ENCODE results near the gene LYPD1. TPM values are rescaled to one million over a fixed set of nuclear protein-coding genes. Genes with fewer than 3 reads are reported as not detected.

Gene LYPD1
- total and polyA plus RNA-seq, 2 experiments from 2014 or later, result 1.5 to 4.2 TPM

GRCh38 chr2:132642415-132642814, 27.6 kb downstream of the LYPD1 start:
- Mint-ChIP-seq H3K9me3 (no peaks in the 10 kb centered on the region; the same call in 2 of the 3 replicates), H3K4me1 (peaks cover 35% of the 10 kb centered on the region), H3K4me3 (no peak overlapping the region), H3K27me3 (ENCODE audit: insufficient read depth, low read depth, poor library complexity) (peaks cover 3% of the 10 kb centered on the region), H3K36me3 (ENCODE audit: low read depth) (no peaks in the 10 kb centered on the region), H3K27ac (no peak overlapping the region)
- ATAC-seq (no peak), DNase-seq (ENCODE audit: low spot score) (no peak)
- no peaks in the 10 kb centered on the region for H3K27me3 ChIP-seq (ENCODE audit: insufficient read depth)
- TF ChIP-seq CREB1 (CRISPR knock-in tag; IDR thresholded peaks at IDR 0.05; ENCODE audit: low read depth) (no peak), ZNF462 (CRISPR knock-in tag; IDR thresholded peaks at IDR 0.05) (no peak), NANOG (IDR thresholded peaks at IDR 0.05; ENCODE audit: borderline replicate concordance) (no peak), JUNB (IDR thresholded peaks at IDR 0.05; ENCODE audit: unreplicated experiment) (no peak), ZNF114 (CRISPR knock-in tag; IDR thresholded peaks at IDR 0.05) (no peak), ZNF331 (CRISPR knock-in tag; IDR thresholded peaks at IDR 0.05; ENCODE audit: low read depth) (no peak), STAT1 (IDR thresholded peaks at IDR 0.05; ENCODE audit: unreplicated experiment) (no peak), EZH2phosphoT487 (IDR thresholded peaks at IDR 0.05; ENCODE audit: unreplicated experiment) (no peak)
- TF ChIP-seq, protein P1, sequence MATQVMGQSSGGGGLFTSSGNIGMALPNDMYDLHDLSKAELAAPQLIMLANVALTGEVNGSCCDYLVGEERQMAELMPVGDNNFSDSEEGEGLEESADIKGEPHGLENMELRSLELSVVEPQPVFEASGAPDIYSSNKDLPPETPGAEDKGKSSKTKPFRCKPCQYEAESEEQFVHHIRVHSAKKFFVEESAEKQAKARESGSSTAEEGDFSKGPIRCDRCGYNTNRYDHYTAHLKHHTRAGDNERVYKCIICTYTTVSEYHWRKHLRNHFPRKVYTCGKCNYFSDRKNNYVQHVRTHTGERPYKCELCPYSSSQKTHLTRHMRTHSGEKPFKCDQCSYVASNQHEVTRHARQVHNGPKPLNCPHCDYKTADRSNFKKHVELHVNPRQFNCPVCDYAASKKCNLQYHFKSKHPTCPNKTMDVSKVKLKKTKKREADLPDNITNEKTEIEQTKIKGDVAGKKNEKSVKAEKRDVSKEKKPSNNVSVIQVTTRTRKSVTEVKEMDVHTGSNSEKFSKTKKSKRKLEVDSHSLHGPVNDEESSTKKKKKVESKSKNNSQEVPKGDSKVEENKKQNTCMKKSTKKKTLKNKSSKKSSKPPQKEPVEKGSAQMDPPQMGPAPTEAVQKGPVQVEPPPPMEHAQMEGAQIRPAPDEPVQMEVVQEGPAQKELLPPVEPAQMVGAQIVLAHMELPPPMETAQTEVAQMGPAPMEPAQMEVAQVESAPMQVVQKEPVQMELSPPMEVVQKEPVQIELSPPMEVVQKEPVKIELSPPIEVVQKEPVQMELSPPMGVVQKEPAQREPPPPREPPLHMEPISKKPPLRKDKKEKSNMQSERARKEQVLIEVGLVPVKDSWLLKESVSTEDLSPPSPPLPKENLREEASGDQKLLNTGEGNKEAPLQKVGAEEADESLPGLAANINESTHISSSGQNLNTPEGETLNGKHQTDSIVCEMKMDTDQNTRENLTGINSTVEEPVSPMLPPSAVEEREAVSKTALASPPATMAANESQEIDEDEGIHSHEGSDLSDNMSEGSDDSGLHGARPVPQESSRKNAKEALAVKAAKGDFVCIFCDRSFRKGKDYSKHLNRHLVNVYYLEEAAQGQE (IDR thresholded peaks at IDR 0.05; ENCODE audit: unreplicated experiment), result no peak
- no peak overlapping the region for H3K4me2 ChIP-seq
- peaks cover 9% of the 10 kb centered on the region for H3K4me1 ChIP-seq (ENCODE audit: insufficient read depth)
- H2AFZ ChIP-seq, result no peak overlapping the region
- peaks cover 8% of the 10 kb centered on the region; the same call in 1 of the 2 replicates for H3K9me2 ChIP-seq (ENCODE audit: insufficient read depth)
- no peaks in the 10 kb centered on the region for H4K20me1 ChIP-seq (replicated peaks; ENCODE audit: insufficient read depth)
- H3K79me2 ChIP-seq (replicated peaks; ENCODE audit: insufficient read depth), result no peaks in the 10 kb centered on the region
- no peak overlapping the region for H3K27ac ChIP-seq (ENCODE audit: low read depth)
- no peak overlapping the region for H3K4me3 ChIP-seq
- H3F3A ChIP-seq (replicated peaks; ENCODE audit: low read depth), result no peaks in the 10 kb centered on the region
- no peaks in the 10 kb centered on the region for H3K36me3 ChIP-seq (ENCODE audit: insufficient read depth)
